Astrocyte of the spinal cord (primary cell): ENCODE measurements around the gene IL19.
A peak's percentile ranks its signal among the peaks of the same experiment; 100 is the strongest.

Experiments used
- DNase-seq: peaks from one replicate; pipeline ENCODE4 v3.0.0; 2011; ENCODE audit warnings: low read depth, low spot score
- H3K4me3 ChIP-seq: 2 replicates; pipeline ENCODE4 v1.5.1; 2011; ENCODE audit warnings: low read depth, mild to moderate bottlenecking, low read length, moderate library complexity
- in situ Hi-C: cut with HindIII; loops from 2 replicates; pipeline ENCODE4 v1.10.0; 2017; ENCODE audit warnings: low sequenced_read_pairs
- TF ChIP-seq, protein P1 (sequence below): IDR thresholded peaks from 2 replicates; pipeline ENCODE4 v1.5.1; 2012; ENCODE audit warnings: low read depth, mild to moderate bottlenecking, low read length, inconsistent platforms

The IL19 gene

DNA sequence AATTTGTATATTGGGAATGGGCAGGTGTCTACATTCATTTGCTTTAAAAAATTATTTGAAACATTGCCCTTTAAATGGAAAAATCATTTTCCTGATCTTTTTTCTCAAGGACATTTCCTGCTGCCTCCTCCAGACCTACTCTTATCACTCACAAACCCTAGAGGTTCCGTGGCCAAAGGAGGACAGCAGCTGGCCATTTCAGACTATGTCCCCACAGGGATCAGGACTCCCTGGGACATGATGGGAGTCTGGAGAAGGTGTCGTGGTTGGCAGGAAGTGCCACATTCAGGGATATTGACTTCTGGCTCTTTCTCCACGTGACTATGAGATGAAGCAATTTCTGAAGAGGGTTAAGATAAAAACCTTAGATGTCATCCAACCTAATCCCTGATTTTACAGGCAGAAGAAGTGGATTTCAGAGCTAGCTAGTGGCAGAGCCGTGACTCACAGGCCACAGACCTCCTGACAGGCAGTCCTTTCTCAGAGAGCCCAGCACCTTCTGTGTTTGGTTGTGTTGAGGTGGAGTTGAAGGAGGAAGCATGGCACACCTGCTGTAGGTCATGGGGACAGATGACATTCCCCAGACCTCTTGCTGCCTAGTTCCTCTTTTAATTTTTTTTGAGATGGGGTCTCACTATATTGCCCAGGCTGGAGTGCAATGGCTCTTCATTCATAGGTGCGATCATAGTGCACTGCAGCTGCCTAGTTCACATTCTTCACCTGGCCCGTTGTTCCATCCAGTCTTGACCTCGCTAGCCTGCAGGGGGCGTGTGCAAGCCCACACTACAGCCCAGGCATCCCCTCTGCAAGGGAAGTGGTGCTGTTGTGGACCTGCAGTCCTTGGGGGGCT lies 27.2 kb downstream of the IL19 start:
- H3K4me3 ChIP-seq: no peak overlapping the region
- TF ChIP-seq, protein P1, sequence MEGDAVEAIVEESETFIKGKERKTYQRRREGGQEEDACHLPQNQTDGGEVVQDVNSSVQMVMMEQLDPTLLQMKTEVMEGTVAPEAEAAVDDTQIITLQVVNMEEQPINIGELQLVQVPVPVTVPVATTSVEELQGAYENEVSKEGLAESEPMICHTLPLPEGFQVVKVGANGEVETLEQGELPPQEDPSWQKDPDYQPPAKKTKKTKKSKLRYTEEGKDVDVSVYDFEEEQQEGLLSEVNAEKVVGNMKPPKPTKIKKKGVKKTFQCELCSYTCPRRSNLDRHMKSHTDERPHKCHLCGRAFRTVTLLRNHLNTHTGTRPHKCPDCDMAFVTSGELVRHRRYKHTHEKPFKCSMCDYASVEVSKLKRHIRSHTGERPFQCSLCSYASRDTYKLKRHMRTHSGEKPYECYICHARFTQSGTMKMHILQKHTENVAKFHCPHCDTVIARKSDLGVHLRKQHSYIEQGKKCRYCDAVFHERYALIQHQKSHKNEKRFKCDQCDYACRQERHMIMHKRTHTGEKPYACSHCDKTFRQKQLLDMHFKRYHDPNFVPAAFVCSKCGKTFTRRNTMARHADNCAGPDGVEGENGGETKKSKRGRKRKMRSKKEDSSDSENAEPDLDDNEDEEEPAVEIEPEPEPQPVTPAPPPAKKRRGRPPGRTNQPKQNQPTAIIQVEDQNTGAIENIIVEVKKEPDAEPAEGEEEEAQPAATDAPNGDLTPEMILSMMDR: peak; percentile 68
- DNase-seq: no peak
- in situ Hi-C loops: no loop called here

DNA sequence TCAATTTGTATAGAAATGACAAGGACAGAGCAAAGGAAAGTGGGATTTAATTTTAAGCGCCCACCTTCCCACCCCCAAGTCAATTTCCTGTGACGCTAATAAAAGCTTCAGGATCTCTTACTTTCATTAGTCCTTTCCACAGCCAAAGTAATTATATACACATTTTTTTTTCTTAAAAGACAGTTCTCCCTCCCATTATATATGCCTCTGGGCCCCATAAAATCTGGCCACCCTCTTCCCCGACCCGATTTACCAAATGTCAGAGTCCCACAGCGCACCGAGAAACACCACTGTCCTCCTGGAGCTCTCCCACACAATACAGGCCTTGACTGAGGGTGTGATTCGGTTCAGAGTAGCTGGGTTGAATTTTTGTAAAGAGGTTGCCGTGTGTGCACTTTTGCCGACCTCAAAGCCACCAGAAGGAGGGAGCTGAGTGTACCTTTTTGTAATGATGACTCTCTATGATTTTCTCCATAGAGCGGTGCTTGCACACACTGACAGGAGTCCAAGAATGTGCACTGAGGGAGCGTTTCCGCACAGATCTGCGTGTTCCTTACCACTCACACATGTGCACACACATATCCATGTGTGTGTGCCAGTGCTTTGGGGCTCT lies 27.9 kb downstream of the IL19 start:
- in situ Hi-C loops: no loop called here
- H3K4me3 ChIP-seq: no peak overlapping the region
- DNase-seq: no peak
- TF ChIP-seq, protein P1: no peak

DNA sequence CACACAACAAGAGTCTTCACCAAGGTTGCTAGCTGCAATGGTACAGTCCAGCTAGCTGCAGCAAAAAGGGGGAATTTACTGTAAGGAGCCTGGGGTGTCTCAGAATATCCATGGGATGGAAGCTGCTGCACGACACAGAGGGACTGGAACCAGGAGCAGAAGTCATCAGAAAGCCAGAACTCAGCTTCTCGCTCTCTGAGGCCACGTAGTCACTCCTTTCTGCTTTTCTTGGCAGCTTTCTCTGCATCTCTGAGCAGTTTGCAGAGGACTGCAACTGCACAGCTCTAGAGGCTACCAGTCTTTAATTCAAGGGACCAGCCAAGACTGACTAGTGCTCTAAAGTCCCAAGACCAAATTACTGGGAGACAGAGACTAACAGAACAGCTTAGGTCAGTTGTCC lies 28.7 kb downstream of the IL19 start:
- no peak overlapping the region for H3K4me3 ChIP-seq
- no peak for DNase-seq
- in situ Hi-C loops: no loop called here
- TF ChIP-seq, protein P1: no peak

DNA sequence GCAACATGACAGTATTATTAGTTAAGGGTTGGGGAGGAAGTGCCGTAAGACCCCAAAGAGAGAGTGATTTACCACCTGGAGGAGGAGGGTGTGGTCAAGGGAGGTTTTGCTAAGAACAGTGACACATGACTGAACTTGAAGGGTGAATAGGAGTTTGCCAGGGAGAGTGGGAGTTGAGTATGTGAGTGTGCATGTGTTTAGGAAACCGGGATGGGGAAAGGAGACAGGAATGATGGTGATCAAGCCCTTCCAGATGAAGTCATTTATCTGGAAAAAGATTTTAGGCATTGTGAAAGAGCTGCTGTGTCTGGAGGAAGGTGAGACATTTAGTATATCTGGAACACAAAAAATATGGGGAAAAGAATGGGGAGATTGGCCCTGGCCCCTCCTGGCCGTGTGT lies 29.8 kb downstream of the IL19 start:
- no peak for DNase-seq
- H3K4me3 ChIP-seq: no peak overlapping the region
- in situ Hi-C loops: no loop called here
- TF ChIP-seq, protein P1: no peak

DNA sequence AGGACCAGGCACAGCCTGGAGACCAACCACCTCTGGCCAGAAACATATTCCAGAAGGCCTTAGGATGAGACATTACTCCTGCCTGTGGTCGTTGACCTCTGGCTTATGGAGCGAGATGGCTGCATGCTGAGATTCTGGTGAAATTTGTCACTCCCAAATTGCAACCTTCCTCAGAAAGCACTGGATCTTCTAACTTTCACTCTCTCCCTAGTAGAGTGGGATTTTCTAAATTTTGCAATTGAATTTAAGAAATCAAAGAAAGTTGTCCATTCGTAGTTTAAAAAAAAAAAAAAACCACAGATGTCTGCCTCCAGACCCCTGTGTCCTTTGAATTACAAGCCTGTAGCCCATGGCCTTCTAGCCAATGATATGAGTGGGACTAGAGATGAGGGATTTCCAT lies 30.3 kb downstream of the IL19 start:
- no peak overlapping the region for H3K4me3 ChIP-seq
- DNase-seq: no peak
- in situ Hi-C loops: no loop called here
- TF ChIP-seq, protein P1: no peak

DNA sequence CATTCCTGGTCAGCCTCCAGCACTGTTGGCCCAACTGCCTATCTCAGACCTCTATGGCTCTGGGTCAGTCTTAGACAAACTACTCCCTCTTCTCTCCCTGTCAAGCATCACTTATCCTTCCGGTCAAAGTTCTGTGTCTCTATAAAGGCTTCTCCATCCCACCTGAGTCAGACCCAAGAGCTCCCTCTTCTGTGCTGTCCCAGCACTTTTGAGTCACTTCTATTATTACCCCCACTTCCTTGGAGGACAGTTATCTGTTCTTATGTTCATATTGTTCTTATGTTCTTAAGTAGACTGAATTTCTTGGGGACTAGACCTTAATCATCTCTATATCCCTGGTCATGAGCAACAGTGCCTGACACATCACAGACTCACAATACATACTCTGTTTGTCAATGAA lies 30.9 kb downstream of the IL19 start:
- TF ChIP-seq, protein P1: no peak
- in situ Hi-C loops: no loop called here
- DNase-seq: no peak
- H3K4me3 ChIP-seq: no peak overlapping the region
